ENCODE measurements around the gene PUS1.

PUS1 gene

GRCh38 chr12:131965073-131965472 is 36.0 kb downstream of the PUS1 start:
- TF ChIP-seq, protein P1, sequence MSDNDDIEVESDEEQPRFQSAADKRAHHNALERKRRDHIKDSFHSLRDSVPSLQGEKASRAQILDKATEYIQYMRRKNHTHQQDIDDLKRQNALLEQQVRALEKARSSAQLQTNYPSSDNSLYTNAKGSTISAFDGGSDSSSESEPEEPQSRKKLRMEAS (IDR thresholded peaks at IDR 0.05), result no peak
- TF ChIP-seq YY1 (IDR thresholded peaks at IDR 0.05; ENCODE audit: low read depth) (no peak), TAF1 (IDR thresholded peaks at IDR 0.05; ENCODE audit: low read depth) (no peak), FOXM1 (IDR thresholded peaks at IDR 0.05; ENCODE audit: borderline replicate concordance, low read depth) (no peak), REST (IDR thresholded peaks at IDR 0.05; ENCODE audit: low read depth) (no peak), CREB1 (IDR thresholded peaks at IDR 0.05; ENCODE audit: low read depth) (no peak), NFIC (IDR thresholded peaks at IDR 0.05) (no peak), ZBTB7A (IDR thresholded peaks at IDR 0.05; ENCODE audit: low read depth) (no peak), EGR1 (IDR thresholded peaks at IDR 0.05) (no peak), RAD21 (IDR thresholded peaks at IDR 0.05; ENCODE audit: low read depth) (no peak), TCF12 (IDR thresholded peaks at IDR 0.05; ENCODE audit: low read depth) (no peak), CEBPB (IDR thresholded peaks at IDR 0.05) (no peak)
- TF ChIP-seq, protein P2, sequence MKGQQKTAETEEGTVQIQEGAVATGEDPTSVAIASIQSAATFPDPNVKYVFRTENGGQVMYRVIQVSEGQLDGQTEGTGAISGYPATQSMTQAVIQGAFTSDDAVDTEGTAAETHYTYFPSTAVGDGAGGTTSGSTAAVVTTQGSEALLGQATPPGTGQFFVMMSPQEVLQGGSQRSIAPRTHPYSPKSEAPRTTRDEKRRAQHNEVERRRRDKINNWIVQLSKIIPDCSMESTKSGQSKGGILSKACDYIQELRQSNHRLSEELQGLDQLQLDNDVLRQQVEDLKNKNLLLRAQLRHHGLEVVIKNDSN (IDR thresholded peaks at IDR 0.05), result no peak

DNA sequence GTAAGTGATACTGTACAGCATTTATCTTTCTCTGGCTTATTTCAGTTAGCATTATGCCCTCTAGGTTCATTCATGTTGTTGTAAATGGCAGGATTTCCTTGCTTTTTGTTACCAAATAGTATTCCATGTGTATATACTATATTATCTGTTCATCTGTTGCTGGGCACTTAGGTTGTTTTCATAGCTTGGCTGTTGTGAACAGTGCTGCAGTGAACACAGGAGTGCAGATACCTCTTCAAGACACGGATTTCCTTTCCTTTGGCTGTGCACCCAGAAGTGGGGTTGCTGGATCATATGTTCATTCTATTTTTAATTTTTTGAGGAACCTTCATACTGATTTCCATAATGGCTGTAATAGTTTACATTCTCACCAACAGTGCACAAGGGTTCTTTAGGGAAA is 42.1 kb downstream of the PUS1 start:
- TF ChIP-seq EGR1 (IDR thresholded peaks at IDR 0.05), result no peak
- no peak for TF ChIP-seq RAD21 (IDR thresholded peaks at IDR 0.05; ENCODE audit: low read depth)
- no peak for TF ChIP-seq CREB1 (IDR thresholded peaks at IDR 0.05; ENCODE audit: low read depth)
- TF ChIP-seq TAF1 (IDR thresholded peaks at IDR 0.05; ENCODE audit: low read depth), result no peak
- TF ChIP-seq, protein P1 (IDR thresholded peaks at IDR 0.05), result no peak
- no peak for TF ChIP-seq EP300 (IDR thresholded peaks at IDR 0.05; ENCODE audit: borderline replicate concordance)
- no peak for TF ChIP-seq REST (IDR thresholded peaks at IDR 0.05; ENCODE audit: low read depth)
- TF ChIP-seq ZBTB7A (IDR thresholded peaks at IDR 0.05; ENCODE audit: low read depth), result no peak
- TF ChIP-seq YY1 (IDR thresholded peaks at IDR 0.05; ENCODE audit: low read depth), result no peak
- no peak for TF ChIP-seq NFIC (IDR thresholded peaks at IDR 0.05)

DNA sequence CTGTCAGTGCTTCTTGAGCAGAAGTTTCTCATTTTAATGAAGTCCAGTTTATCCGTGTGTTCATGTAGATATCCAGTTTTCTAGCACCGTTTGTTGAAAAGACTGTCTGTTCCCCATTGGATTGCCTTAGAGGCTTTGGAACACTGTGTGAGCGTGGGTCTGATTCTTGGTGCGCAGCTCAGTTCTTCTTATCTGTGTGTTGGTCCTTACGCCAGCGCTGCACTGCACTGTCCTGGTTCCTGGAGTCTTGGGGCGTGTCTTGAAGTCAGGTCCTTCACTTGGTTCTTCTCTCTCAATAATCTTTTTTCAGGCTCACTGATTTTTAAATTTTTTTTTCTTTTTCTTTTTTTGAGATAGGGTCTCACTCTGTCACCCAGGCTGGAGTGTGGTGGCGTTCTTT is 46.2 kb downstream of the PUS1 start:
- TF ChIP-seq CREB1 (IDR thresholded peaks at IDR 0.05; ENCODE audit: low read depth) (no peak), EP300 (IDR thresholded peaks at IDR 0.05; ENCODE audit: borderline replicate concordance) (no peak), TAF1 (IDR thresholded peaks at IDR 0.05; ENCODE audit: low read depth) (no peak), YY1 (IDR thresholded peaks at IDR 0.05; ENCODE audit: low read depth) (no peak), REST (IDR thresholded peaks at IDR 0.05; ENCODE audit: low read depth) (no peak), TCF12 (IDR thresholded peaks at IDR 0.05; ENCODE audit: low read depth) (no peak), ZBTB7A (IDR thresholded peaks at IDR 0.05; ENCODE audit: low read depth) (no peak)
- TF ChIP-seq, protein P2 (IDR thresholded peaks at IDR 0.05), result no peak

- TF ChIP-seq TAF1 (IDR thresholded peaks at IDR 0.05; ENCODE audit: low read depth) (no peak), TCF12 (IDR thresholded peaks at IDR 0.05; ENCODE audit: low read depth) (no peak), CREB1 (IDR thresholded peaks at IDR 0.05; ENCODE audit: low read depth) (no peak), REST (IDR thresholded peaks at IDR 0.05; ENCODE audit: low read depth) (no peak), EGR1 (IDR thresholded peaks at IDR 0.05) (no peak), ZBTB7A (IDR thresholded peaks at IDR 0.05; ENCODE audit: low read depth) (no peak), NFIC (IDR thresholded peaks at IDR 0.05) (no peak), CEBPB (IDR thresholded peaks at IDR 0.05) (no peak), FOXM1 (IDR thresholded peaks at IDR 0.05; ENCODE audit: borderline replicate concordance, low read depth) (no peak), YY1 (IDR thresholded peaks at IDR 0.05; ENCODE audit: low read depth) (no peak), EP300 (IDR thresholded peaks at IDR 0.05; ENCODE audit: borderline replicate concordance) (no peak), RAD21 (IDR thresholded peaks at IDR 0.05; ENCODE audit: low read depth) (no peak), TEAD4 (IDR thresholded peaks at IDR 0.05) (no peak)
- TF ChIP-seq, protein P2 (IDR thresholded peaks at IDR 0.05), result no peak
- TF ChIP-seq, protein P1 (IDR thresholded peaks at IDR 0.05), result no peak
Measured at GRCh38 chr12:131979606-131980005, 50.5 kb downstream of the PUS1 start.
